HepG2 (cell line): ENCODE measurements around the gene SLC22A4. TPM values are rescaled to one million over a fixed set of nuclear protein-coding genes. Genes with fewer than 3 reads are reported as not detected.

ENCODE experiments used
- AKNA ChIP-seq: sonication (generic); formaldehyde crosslinking; IDR thresholded peaks from 2 replicates; pipeline ENCODE4 v1.4.0; 2020; ENCODE audit warnings: missing genetic modification reagents, borderline replicate concordance
- CREB1 ChIP-seq, 2 experiments: fragments of 450-650 bp in 1 of 2; IDR thresholded peaks; 2 replicates each; pipeline ENCODE4 v1.6.1; 2016 to 2017; ENCODE audit warnings: control low read depth in 1 of 2, mild to moderate bottlenecking in 1 of 2, missing compliant biosample characterization in 1 of 2, missing genetic modification characterization in 1 of 2
- CREB3 ChIP-seq: sonication (generic); formaldehyde crosslinking; IDR thresholded peaks from 2 replicates; pipeline ENCODE4 v1.5.0; 2020; ENCODE audit warnings: missing genetic modification reagents
- ERF ChIP-seq: IDR thresholded peaks from 2 replicates; pipeline ENCODE4 v1.6.1; 2018; ENCODE audit warnings: missing biosample characterization, missing genetic modification reagents
- GTF2F1 ChIP-seq: fragments of 150-350 bp; IDR thresholded peaks from 2 replicates; pipeline ENCODE4 v1.6.1; 2014; ENCODE audit warnings: low read length
- HMGXB4 ChIP-seq, 2 experiments: sonication (generic) in 1 of 2; formaldehyde crosslinking in 1 of 2; IDR thresholded peaks; 2 replicates each; pipeline versions ENCODE4 v1.4.0 to v1.6.1; 2018 to 2020; ENCODE audit warnings: missing genetic modification reagents in 2 of 2, borderline replicate concordance in 1 of 2, low read depth in 1 of 2, mild to moderate bottlenecking in 1 of 2, missing biosample characterization in 1 of 2
- KDM1A ChIP-seq: IDR thresholded peaks from 2 replicates; pipeline ENCODE4 v1.6.1; 2016; ENCODE audit warnings: missing compliant biosample characterization
- MAFF ChIP-seq: IDR thresholded peaks from 2 replicates; pipeline ENCODE4 v1.6.1; 2011; ENCODE audit warnings: low read depth, low read length, improper control_type of control experiment
- PITX1 ChIP-seq: sonication (generic); formaldehyde crosslinking; IDR thresholded peaks from 2 replicates; pipeline ENCODE4 v1.5.1; 2020; ENCODE audit warnings: mild to moderate bottlenecking, missing genetic modification reagents
- PLSCR1 ChIP-seq: sonication (generic); formaldehyde crosslinking; IDR thresholded peaks from 2 replicates; pipeline ENCODE4 v1.5.0; 2020; ENCODE audit warnings: missing genetic modification reagents, mild to moderate bottlenecking, borderline replicate concordance
- POLR2G ChIP-seq: fragments of 200-400 bp; formaldehyde crosslinking; IDR thresholded peaks from 2 replicates; pipeline ENCODE4 v1.6.1; 2018; ENCODE audit warnings: mild to moderate bottlenecking, low read depth, low read length, moderate library complexity
- TBL1XR1 ChIP-seq: fragments of 150-350 bp; IDR thresholded peaks from 2 replicates; pipeline ENCODE4 v1.6.1; 2014; ENCODE audit warnings: borderline replicate concordance, low read length; ENCODE audit not compliant: partially characterized antibody
- TEAD3 ChIP-seq: optimal IDR thresholded peaks from 2 replicates; pipeline ENCODE3; 2016; ENCODE audit warnings: borderline replicate concordance
- THAP11 ChIP-seq: IDR thresholded peaks from 2 replicates; pipeline ENCODE4 v1.6.1; 2016; ENCODE audit warnings: missing biosample characterization, missing genetic modification reagents
- ZBTB44 ChIP-seq: sonication (generic); formaldehyde crosslinking; IDR thresholded peaks from 2 replicates; pipeline ENCODE4 v1.4.0; 2020; ENCODE audit warnings: missing genetic modification reagents
- ZNF205 ChIP-seq: IDR thresholded peaks from 2 replicates; pipeline ENCODE4 v1.6.1; 2018; ENCODE audit warnings: missing biosample characterization, missing genetic modification reagents
- ZNF224 ChIP-seq: sonication (generic); formaldehyde crosslinking; IDR thresholded peaks from 2 replicates; pipeline ENCODE4 v1.5.0; 2020; ENCODE audit warnings: mild to moderate bottlenecking, missing genetic modification reagents
- ZNF7 ChIP-seq: IDR thresholded peaks from 2 replicates; pipeline ENCODE4 v1.6.1; 2016; ENCODE audit warnings: missing biosample characterization, missing genetic modification reagents
- ZNF709 ChIP-seq: sonication (generic); formaldehyde crosslinking; IDR thresholded peaks from 2 replicates; pipeline ENCODE4 v1.5.0; 2020; ENCODE audit warnings: mild to moderate bottlenecking, missing genetic modification reagents
- ZNF891 ChIP-seq: sonication (generic); formaldehyde crosslinking; IDR thresholded peaks from 2 replicates; pipeline ENCODE4 v1.5.0; 2020; ENCODE audit warnings: mild to moderate bottlenecking, missing genetic modification reagents
- polyA plus RNA-seq, 8 experiments: library from polyadenylated mRNA; depleted of rRNA in 3 of 8; stranded (reverse) in 7 of 8; unstranded in 1 of 8; fragments of >200 nt; fragmentation: Illumina TruSeq in 4 of 8; extraction: Trizol in 4 of 8; gene quantifications; 2 replicates each; pipeline versions ENCODE4 v1.2.1 to v1.2.3, GENCODE V29; 2011 to 2016; ENCODE audit warnings: low read depth in 4 of 8, missing spikeins in 1 of 8, mixed read lengths in 1 of 8; ENCODE audit not compliant: insufficient read depth in 1 of 8
- total RNA-seq, 5 experiments: library from RNA; depleted of rRNA; stranded (reverse); fragments of >200 nt; fragmentation: Illumina TruSeq; extraction: Trizol; gene quantifications; 2 replicates each; pipeline ENCODE4 v1.2.3, GENCODE V29; 2016; ENCODE audit warnings: low read depth in 1 of 5

The SLC22A4 gene
- total and polyA plus RNA-seq, 2 of the 13 experiments (the other 11 are each of a cell fraction or from before 2014, with no cell fraction given) = 0.33 to 0.62 TPM

DNA sequence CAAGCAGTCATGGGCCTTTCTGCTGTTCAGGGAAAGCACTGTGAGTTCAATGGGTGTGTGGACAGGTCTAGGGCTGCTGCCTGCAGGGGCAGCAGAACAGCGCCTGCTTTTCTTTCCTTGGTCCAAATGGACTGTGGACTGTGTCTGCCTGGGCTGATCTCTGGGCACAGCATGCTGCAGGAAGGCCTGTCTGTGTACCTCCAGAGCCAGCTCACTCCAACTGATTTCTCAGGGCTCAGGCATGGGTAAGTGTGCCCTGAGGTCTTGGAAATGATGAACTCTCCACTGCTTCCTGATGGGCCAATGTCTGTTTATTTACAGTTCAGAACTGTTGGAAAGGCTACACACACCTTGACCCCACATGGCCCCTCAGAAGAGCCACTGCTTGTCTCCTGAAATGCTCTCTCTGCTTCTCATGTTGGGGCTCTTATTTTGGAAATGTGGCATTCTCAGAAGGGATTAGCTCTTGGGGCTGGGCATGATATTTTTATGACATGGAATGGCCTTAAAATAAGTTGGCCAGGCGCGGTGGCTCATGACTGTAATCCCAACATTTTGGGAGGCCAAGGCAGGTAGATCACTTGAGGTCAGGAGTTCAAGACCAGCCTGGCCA is 27.0 kb downstream of the SLC22A4 start (continued):
- TF ChIP-seq HMGXB4 (CRISPR knock-in tag; IDR thresholded peaks at IDR 0.05; ENCODE audit: borderline replicate concordance in 1 of 2, low read depth in 1 of 2) = peak in 1 of 2 experiments; percentile 47; a peak in 1 of 4 replicates
- no peak for TF ChIP-seq ZNF709
- TF ChIP-seq POLR2G = no peak
- no peak for TF ChIP-seq CREB3
- TF ChIP-seq THAP11 (CRISPR knock-in tag) = no peak
- TF ChIP-seq ZNF224 (CRISPR knock-in tag) = no peak
- TF ChIP-seq ZNF7 = no peak
- no peak for TF ChIP-seq ZBTB44 (CRISPR knock-in tag)
- no peak for TF ChIP-seq ZNF205 (CRISPR knock-in tag)
- no peak for TF ChIP-seq GTF2F1
- TF ChIP-seq TBL1XR1 = no peak
- peak; percentile 42; the same call in 1 of the 2 replicates for TF ChIP-seq ERF (CRISPR knock-in tag)
- TF ChIP-seq AKNA (CRISPR knock-in tag) = no peak
- TF ChIP-seq ZNF891 = no peak
- no peak for TF ChIP-seq MAFF
- TF ChIP-seq PITX1 (CRISPR knock-in tag) = no peak
- TF ChIP-seq PLSCR1 (CRISPR knock-in tag) = no peak
- TF ChIP-seq TEAD3 (CRISPR knock-in tag) = no peak
- TF ChIP-seq KDM1A (CRISPR knock-in tag) = no peak
- no peak for TF ChIP-seq CREB1 (IDR thresholded peaks at IDR 0.05)
- no peak for TF ChIP-seq CREB1 (CRISPR knock-in tag; IDR thresholded peaks at IDR 0.05)
